GM18498 (cell line): Measurements from ENCODE around the gene MAN2A2.

Source experiments
- ATAC-seq: cut with Tn5 transposase; IDR thresholded peaks from one replicate; pipeline ENCODE4 v1.9.1; 2021; ENCODE audit warnings: mild to moderate bottlenecking, moderate library complexity; ENCODE audit not compliant: unreplicated experiment

MAN2A2 gene

GRCh38 chr15:90959028-90959595, 56.0 kb downstream of the MAN2A2 start:
- no peak for ATAC-seq

- no peak for ATAC-seq
These were observed 56.8 kb downstream of the MAN2A2 start for GRCh38 chr15:90959894-90960293.

- no peak for ATAC-seq
These were observed 57.4 kb downstream of the MAN2A2 start for GRCh38 chr15:90960298-90961091.

GRCh38 chr15:90962021-90962420, 58.9 kb downstream of the MAN2A2 start:
- ATAC-seq, result no peak

GRCh38 chr15:90966262-90966661, 63.2 kb downstream of the MAN2A2 start:
- no peak for ATAC-seq

- ATAC-seq, result no peak
These were observed 64.1 kb downstream of the MAN2A2 start for GRCh38 chr15:90967206-90967605.

- ATAC-seq, result no peak
These were observed 65.3 kb downstream of the MAN2A2 start for GRCh38 chr15:90968434-90968833.

- no peak for ATAC-seq
These were observed 67.2 kb downstream of the MAN2A2 start for GRCh38 chr15:90970274-90970673.

GRCh38 chr15:90972133-90972532, 69.0 kb downstream of the MAN2A2 start:
- ATAC-seq, result no peak
